Osteocyte (in vitro differentiated cells): ENCODE results near the gene SAMD10. TPM values are rescaled to one million over a fixed set of nuclear protein-coding genes. Genes with fewer than 3 reads are reported as not detected.

Experiments used
- DNase-seq: peaks from one replicate; pipeline ENCODE4 v3.0.0; 2021; ENCODE audit warnings: mixed read lengths; ENCODE audit not compliant: unreplicated experiment; ENCODE audit errors: extremely low spot score
- H3K27ac Mint-ChIP-seq: one replicate; pipeline ENCODE4 v1.8.0; 2021; ENCODE audit warnings: mild to moderate bottlenecking, mixed read lengths; ENCODE audit not compliant: unreplicated experiment
- H3K27me3 Mint-ChIP-seq: one replicate; pipeline ENCODE4 v1.8.0; 2021; ENCODE audit warnings: mixed read lengths; ENCODE audit not compliant: unreplicated experiment
- H3K36me3 Mint-ChIP-seq: one replicate; pipeline ENCODE4 v1.8.0; 2021; ENCODE audit warnings: mixed read lengths; ENCODE audit not compliant: unreplicated experiment
- H3K4me1 Mint-ChIP-seq: one replicate; pipeline ENCODE4 v1.8.0; 2021; ENCODE audit warnings: mixed read lengths; ENCODE audit not compliant: unreplicated experiment
- H3K4me3 Mint-ChIP-seq: one replicate; pipeline ENCODE4 v1.8.0; 2021; ENCODE audit warnings: mild to moderate bottlenecking, moderate library complexity, mixed read lengths; ENCODE audit not compliant: unreplicated experiment
- H3K9me3 Mint-ChIP-seq: one replicate; pipeline ENCODE4 v1.8.0; 2021; ENCODE audit warnings: mixed read lengths; ENCODE audit not compliant: unreplicated experiment
- long read RNA-seq: library from polyadenylated mRNA; unstranded; transcript quantifications from one replicate; pipeline ENCODE4 v2.0.0, GENCODE V29; 2021
- total RNA-seq: library from RNA; stranded (reverse); gene quantifications from 2 replicates; pipeline ENCODE4 v1.2.1, GENCODE V29; 2021
- TF ChIP-seq, protein P1 (sequence below): fragments of 200-600 bp; sonication (generic); IDR thresholded peaks from 2 replicates; pipeline ENCODE4 v1.5.0; 2021; ENCODE audit warnings: antibody characterized with exemption, mild to moderate bottlenecking, moderate library complexity

Gene SAMD10
- 3.5 and 3.7 TPM in 2 replicates for total RNA-seq
- long read RNA-seq, partial matches to known transcripts: 1 of 1 reads
- long read RNA-seq, other reads (novel, unspliced or antisense): 0 of 1 reads

DNA sequence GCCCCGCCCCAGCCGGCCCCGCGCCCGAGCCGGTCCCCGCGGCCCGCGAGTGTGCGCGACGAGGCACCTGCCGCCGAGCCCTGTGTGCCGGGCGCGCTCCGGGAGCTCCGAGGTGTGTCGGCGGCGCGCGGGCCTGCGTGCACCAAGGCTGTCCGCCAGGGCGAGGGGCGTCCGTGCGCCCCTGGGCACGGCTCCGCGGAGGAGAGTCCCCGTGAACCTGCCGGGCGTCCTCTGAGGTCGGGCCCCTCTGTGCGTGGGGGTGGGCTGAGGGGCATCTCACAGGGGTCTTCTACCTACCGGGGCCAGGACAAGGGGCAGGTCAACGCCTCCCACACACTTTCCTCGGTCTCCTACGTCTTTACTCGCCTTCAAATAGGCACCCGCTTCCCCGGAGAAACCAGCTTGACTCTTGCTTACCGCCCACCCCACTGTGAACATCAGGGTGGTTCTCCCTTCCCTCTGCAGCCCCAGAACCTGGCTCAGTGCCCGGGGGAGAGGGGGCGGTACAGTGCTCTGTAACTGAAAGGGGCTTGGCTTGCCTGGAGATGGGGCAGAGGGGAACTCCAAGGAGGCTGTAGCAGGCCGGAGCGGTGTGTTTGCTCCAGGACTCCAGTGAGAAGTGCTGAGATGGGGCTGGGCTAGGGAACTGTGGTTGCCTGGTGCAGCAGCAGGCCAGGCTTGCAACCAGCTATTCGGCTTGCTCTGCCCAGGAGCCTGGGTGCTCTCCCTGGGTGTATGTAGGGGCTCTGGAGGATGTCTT, at the start of gene SAMD10:
TSS of gene SAMD10 (minus strand) at position 86 of the 760 bp plus-strand sequence. CDS start 175 bp downstream, outside the sequence.
- TF ChIP-seq, protein P1, sequence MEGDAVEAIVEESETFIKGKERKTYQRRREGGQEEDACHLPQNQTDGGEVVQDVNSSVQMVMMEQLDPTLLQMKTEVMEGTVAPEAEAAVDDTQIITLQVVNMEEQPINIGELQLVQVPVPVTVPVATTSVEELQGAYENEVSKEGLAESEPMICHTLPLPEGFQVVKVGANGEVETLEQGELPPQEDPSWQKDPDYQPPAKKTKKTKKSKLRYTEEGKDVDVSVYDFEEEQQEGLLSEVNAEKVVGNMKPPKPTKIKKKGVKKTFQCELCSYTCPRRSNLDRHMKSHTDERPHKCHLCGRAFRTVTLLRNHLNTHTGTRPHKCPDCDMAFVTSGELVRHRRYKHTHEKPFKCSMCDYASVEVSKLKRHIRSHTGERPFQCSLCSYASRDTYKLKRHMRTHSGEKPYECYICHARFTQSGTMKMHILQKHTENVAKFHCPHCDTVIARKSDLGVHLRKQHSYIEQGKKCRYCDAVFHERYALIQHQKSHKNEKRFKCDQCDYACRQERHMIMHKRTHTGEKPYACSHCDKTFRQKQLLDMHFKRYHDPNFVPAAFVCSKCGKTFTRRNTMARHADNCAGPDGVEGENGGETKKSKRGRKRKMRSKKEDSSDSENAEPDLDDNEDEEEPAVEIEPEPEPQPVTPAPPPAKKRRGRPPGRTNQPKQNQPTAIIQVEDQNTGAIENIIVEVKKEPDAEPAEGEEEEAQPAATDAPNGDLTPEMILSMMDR: no peak
- H3K9me3 Mint-ChIP-seq: no peaks in the 10 kb centered on the region
- DNase-seq: no peak

DNA sequence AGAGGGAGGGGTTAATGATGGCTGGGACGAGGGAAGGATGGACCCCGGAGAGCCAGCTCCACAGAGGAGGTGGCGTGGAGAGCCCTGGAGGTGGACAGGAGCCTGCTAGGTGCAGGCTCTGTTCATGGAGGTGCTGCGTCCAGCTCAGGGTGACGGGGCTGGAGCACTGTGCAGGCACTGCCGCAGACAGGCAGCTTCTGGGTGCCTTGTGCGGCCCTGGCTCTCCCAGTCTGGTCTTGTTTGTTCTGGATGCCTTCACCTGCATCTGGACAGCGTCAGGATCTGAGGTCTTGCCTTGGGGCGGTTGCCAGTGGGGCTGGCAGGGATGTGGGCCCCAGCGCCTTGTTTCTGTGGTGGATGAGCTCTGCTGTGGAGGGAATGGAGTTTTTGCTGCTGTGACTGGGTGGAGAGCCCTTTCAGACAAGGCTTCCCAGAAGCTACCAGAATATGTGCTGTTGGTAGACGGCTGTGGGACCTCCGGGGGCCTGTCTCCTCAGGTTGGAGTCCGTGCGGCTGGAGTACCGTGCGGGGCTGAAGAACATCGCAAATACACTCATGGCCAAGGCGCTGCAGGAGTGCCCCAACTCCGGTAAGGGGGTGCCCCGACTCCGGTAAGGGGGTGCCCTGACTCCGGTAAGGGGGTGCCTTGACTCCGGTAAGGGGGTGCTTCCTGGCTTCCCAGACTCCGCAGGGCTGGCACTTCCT, 48.7 kb upstream of the SAMD10 start:
- no peaks in the 10 kb centered on the region for H3K4me1 Mint-ChIP-seq
- TF ChIP-seq, protein P1: no peak
- no peak for DNase-seq
- no peaks in the 10 kb centered on the region for H3K27me3 Mint-ChIP-seq
- H3K4me3 Mint-ChIP-seq: no peak overlapping the region
- peaks cover 46% of the 10 kb centered on the region for H3K36me3 Mint-ChIP-seq
- H3K9me3 Mint-ChIP-seq: no peaks in the 10 kb centered on the region
- H3K27ac Mint-ChIP-seq: no peak overlapping the region

More for the DNA sequence above, at the start of gene SAMD10:
- Mint-ChIP-seq H3K27me3 (no peaks in the 10 kb centered on the region), H3K4me3 (peak within 1 kb of the TSS; percentile 86), H3K27ac (peak within 1 kb of the TSS; percentile 88), H3K36me3 (peaks cover 15% of the 10 kb centered on the region), H3K4me1 (peaks cover 50% of the 10 kb centered on the region)

DNA sequence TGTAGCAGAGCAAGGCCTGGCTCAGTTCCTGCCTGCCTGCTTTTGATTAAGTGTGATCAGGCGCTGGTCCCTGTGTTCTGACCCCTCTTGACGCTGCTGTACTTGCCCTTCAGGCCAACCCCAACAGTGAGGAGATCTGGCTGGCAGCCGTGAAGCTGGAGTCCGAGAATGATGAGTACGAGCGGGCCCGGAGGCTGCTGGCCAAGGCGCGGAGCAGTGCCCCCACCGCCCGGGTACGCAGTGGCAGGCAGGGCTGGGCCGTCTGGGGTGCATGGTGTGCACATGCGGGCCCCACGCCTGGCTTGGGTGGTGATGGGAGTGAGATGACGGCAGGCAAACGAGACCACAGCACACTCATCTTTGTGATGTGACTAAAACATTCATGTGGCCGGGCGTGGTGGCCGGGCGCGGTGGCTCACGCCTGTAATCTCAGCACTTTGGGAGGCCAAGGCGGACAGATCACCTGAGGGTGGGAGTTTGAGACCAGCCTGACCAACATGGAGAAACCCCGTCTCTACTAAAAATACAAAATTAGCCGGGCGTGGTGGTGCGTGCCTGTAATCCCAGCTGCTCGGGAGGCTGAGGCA, 46.5 kb upstream of the SAMD10 start:
- TF ChIP-seq, protein P1: no peak
- Mint-ChIP-seq H3K4me1 (no peaks in the 10 kb centered on the region), H3K9me3 (no peaks in the 10 kb centered on the region), H3K4me3 (no peak overlapping the region), H3K36me3 (peaks cover 48% of the 10 kb centered on the region), H3K27me3 (no peaks in the 10 kb centered on the region), H3K27ac (no peak overlapping the region)
- DNase-seq: no peak

DNA sequence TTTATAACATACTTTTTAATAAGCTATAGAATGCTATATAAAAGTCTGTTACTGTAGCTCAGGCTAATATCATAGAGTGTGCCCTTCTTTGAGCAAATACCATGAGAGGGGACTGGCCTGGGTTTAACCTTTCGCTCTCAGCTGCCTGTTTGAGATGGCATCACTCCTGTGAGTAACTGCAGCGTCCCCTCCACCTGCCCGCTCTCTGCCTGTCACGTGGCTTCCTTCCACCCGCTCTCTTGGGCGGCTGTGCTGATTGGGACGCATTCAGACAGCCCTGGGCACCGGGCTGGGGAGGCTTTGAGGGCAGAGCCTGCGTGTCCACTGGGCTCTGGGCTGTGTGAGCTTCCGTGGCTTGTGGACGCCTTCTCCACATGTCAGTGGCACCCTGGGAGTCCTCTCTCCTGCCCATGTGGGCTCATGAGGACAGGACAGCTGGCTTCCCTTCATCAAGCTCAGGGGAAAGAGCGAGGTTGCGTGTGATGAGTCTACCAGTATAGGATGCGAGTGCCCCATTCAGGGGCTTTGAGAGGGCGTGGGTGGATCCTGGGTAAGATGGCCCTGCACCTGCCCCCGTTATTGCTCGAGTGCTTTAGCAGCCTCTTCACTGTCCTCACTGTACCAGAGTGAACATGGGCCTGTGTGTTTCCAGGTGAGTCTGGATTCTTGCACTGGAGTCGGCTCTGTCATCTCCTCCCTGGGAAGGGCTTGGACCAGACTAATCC, 45.8 kb upstream of the SAMD10 start:
- H3K9me3 Mint-ChIP-seq: no peaks in the 10 kb centered on the region
- H3K36me3 Mint-ChIP-seq: peaks cover 41% of the 10 kb centered on the region
- no peaks in the 10 kb centered on the region for H3K27me3 Mint-ChIP-seq
- DNase-seq: no peak
- no peaks in the 10 kb centered on the region for H3K4me1 Mint-ChIP-seq
- H3K27ac Mint-ChIP-seq: no peak overlapping the region
- H3K4me3 Mint-ChIP-seq: no peak overlapping the region
- TF ChIP-seq, protein P1: no peak
